NCI-H1092 treated with DMSO at 0.1 percent for 48 hours (cell line): ENCODE measurements around the gene GPR25.
"Not testable (repeated sequence)": the region's sequence is repeated elsewhere in the genome, so short reads cannot be mapped to it uniquely, and the experiment has no call there.

Source experiments
- DNase-seq: peaks from one replicate; lab custom pipeline; 2025; lab: John Stamatoyannopoulos, UW

The GPR25 gene

GRCh38 chr1:200895443-200895789 is 22.6 kb downstream of the GPR25 start:
- no peak for DNase-seq

GRCh38 chr1:200895801-200896530 is 23.2 kb downstream of the GPR25 start:
- no peak for DNase-seq

- DNase-seq = no peak
Measured at GRCh38 chr1:200896531-200897196, 23.9 kb downstream of the GPR25 start.

GRCh38 chr1:200897259-200897658 is 24.5 kb downstream of the GPR25 start:
- DNase-seq = no peak

GRCh38 chr1:200899015-200899386 is 26.2 kb downstream of the GPR25 start:
- no peak for DNase-seq

GRCh38 chr1:200899451-200899915 is 26.7 kb downstream of the GPR25 start:
- DNase-seq = no peak

GRCh38 chr1:200899954-200900867 is 27.4 kb downstream of the GPR25 start:
- DNase-seq = peak; percentile 49

- peak; percentile 49 for DNase-seq
Measured at GRCh38 chr1:200900877-200901276, 28.1 kb downstream of the GPR25 start.

GRCh38 chr1:200901350-200901749 is 28.6 kb downstream of the GPR25 start:
- no peak for DNase-seq

- no peak for DNase-seq
Measured at GRCh38 chr1:200901796-200902444, 29.1 kb downstream of the GPR25 start.

- no peak for DNase-seq
Measured at GRCh38 chr1:200903793-200904192, 31.0 kb downstream of the GPR25 start.

- DNase-seq = no peak
Measured at GRCh38 chr1:200904772-200905171, 32.0 kb downstream of the GPR25 start.

- no peak for DNase-seq
Measured at GRCh38 chr1:200905411-200906052, 32.8 kb downstream of the GPR25 start.

GRCh38 chr1:200906491-200906890 is 33.7 kb downstream of the GPR25 start:
- DNase-seq = no peak

- no peak for DNase-seq
Measured at GRCh38 chr1:200907611-200908097, 34.9 kb downstream of the GPR25 start.

- DNase-seq = no peak
Measured at GRCh38 chr1:200908191-200908868, 35.5 kb downstream of the GPR25 start.

GRCh38 chr1:200909071-200909470 is 36.3 kb downstream of the GPR25 start:
- no peak for DNase-seq

GRCh38 chr1:200909757-200910239 is 37.0 kb downstream of the GPR25 start:
- DNase-seq = no peak

GRCh38 chr1:200911361-200911760 is 38.6 kb downstream of the GPR25 start:
- DNase-seq = no peak

GRCh38 chr1:200911936-200912335 is 39.2 kb downstream of the GPR25 start:
- DNase-seq = not testable (repeated sequence)
